ENCODE measurements around the gene PRKRIP1.

GRCh38 chr7:102457352-102457924, 61.3 kb downstream of the PRKRIP1 start:
- no peak for TF ChIP-seq CTCF (conservative IDR thresholded peaks at IDR 0.05 in 1 of 2, IDR thresholded peaks at IDR 0.05 in 1 of 2; ENCODE audit: low read depth in 1 of 2, low read length in 2 of 2)
- no peak for TF ChIP-seq EZH2 (IDR thresholded peaks at IDR 0.05; ENCODE audit: low read length, missing control alignments)
